HepG2 (cell line): ENCODE results near the gene KIF6. TPM values are rescaled to one million over a fixed set of nuclear protein-coding genes. Genes with fewer than 3 reads are reported as not detected.

Experiments used
- ATAC-seq: fragments of 200-7000 bp; cut with Tn5 transposase; 3 replicates; pipeline ENCODE4 v1.9.1; 2020; ENCODE audit warnings: mild to moderate bottlenecking, moderate library complexity
- BruUV-seq: library from RNA; stranded (reverse); fragments of 400-500 nt; replicated peaks from 2 replicates; lab custom pipeline; 2021; lab: Mats Ljungman, UMichigan
- CTCF ChIA-PET: fragments of 300-600 bp; formaldehyde crosslinking; extraction: SDS; loops from one replicate; lab custom pipeline; 2021; ENCODE audit warnings: low total read pairs, inconsistent platforms, low intra/inter-chr PET ratio; lab: Yijun Ruan, JAX
- POLR2A ChIA-PET: fragments of 350-600 bp; sonication (Branson Sonifier 250); formaldehyde crosslinking; loops from one replicate; lab custom pipeline; 2020; ENCODE audit warnings: antibody characterized with exemption, inconsistent platforms; lab: Yijun Ruan, JAX
- DNase-seq: peaks from one replicate; pipeline ENCODE4 v3.0.0-alpha.2; 2015; ENCODE audit warnings: low spot score
- FAIRE-seq: peaks from 3 replicates; lab custom pipeline; 2011; peaks lifted over from hg19 to GRCh38; lab: Jason Lieb, UNC
- H2AFZ ChIP-seq: one replicate; pipeline ENCODE4 v1.6.1; 2011; ENCODE audit warnings: low read length, inconsistent platforms
- H3K27ac ChIP-seq: fragments of 300-600 bp; 3 replicates; pipeline ENCODE4 v1.8.0; 2011; ENCODE audit warnings: mixed run types, mild to moderate bottlenecking, mixed read lengths, low read length, inconsistent platforms; ENCODE audit not compliant: insufficient read depth; ENCODE audit errors: extremely low read length
- H3K27me3 ChIP-seq, 2 experiments: fragments of 200-600 bp in 1 of 2; 2 replicates in 1 of 2; 3 replicates in 1 of 2; pipeline versions ENCODE4 v1.6.0 to v1.8.0; 2011; ENCODE audit warnings: low read length in 2 of 2, mild to moderate bottlenecking in 2 of 2, moderate library complexity in 2 of 2, inconsistent platforms in 1 of 2; ENCODE audit not compliant: insufficient read depth in 2 of 2, control insufficient read depth in 1 of 2
- H3K36me3 ChIP-seq, 2 experiments: fragments of 200-600 bp in 1 of 2; replicated peaks in 1 of 2; 2 replicates in 1 of 2; 3 replicates in 1 of 2; pipeline versions ENCODE4 v1.5.1 to v1.8.0; 2011; ENCODE audit warnings: low read length in 2 of 2, inconsistent platforms in 1 of 2; ENCODE audit not compliant: insufficient read depth in 2 of 2, control insufficient read depth in 1 of 2
- H3K4me1 ChIP-seq: 2 replicates; pipeline ENCODE4 v1.5.1; 2012; ENCODE audit warnings: low read length, inconsistent platforms; ENCODE audit not compliant: insufficient read depth
- H3K4me2 ChIP-seq: 2 replicates; pipeline ENCODE4 v1.6.0; 2011; ENCODE audit warnings: low read depth, low read length, inconsistent platforms
- H3K4me3 ChIP-seq, 3 experiments: fragments of 200-600 bp in 1 of 3; sonication (generic), shearing (Covaris generic) in 1 of 3; replicated peaks in 1 of 3; 2 replicates each; pipeline ENCODE4 v1.5.1; 2011 to 2016; ENCODE audit warnings: low read length in 3 of 3, inconsistent platforms in 2 of 3, low read depth in 2 of 3, mild to moderate bottlenecking in 2 of 3, control low read depth in 1 of 3, mixed read lengths in 1 of 3; ENCODE audit not compliant: insufficient read depth in 1 of 3
- H3K79me2 ChIP-seq: one replicate; pipeline ENCODE4 v1.6.1; 2011; ENCODE audit warnings: low read length, inconsistent platforms; ENCODE audit not compliant: insufficient read depth
- H3K9ac ChIP-seq: 2 replicates; pipeline ENCODE4 v1.6.0; 2011; ENCODE audit warnings: mild to moderate bottlenecking, low read depth, low read length, inconsistent platforms; ENCODE audit not compliant: insufficient read depth
- H3K9me3 ChIP-seq: 2 replicates; pipeline ENCODE4 v1.5.1; 2012; ENCODE audit warnings: mild to moderate bottlenecking, low read length
- H4K20me1 ChIP-seq: 2 replicates; pipeline ENCODE4 v1.6.0; 2011; ENCODE audit warnings: inconsistent platforms, mild to moderate bottlenecking, low read length, moderate library complexity; ENCODE audit not compliant: insufficient read depth
- HNRNPH1 ChIP-seq: fragments of 200-400 bp; formaldehyde crosslinking; optimal IDR thresholded peaks from 2 replicates; pipeline ENCODE3; 2017; ENCODE audit warnings: mild to moderate bottlenecking, low read depth, low read length
- LBX2 ChIP-seq: sonication (generic); formaldehyde crosslinking; IDR thresholded peaks from 2 replicates; pipeline ENCODE4 v1.5.0; 2020; ENCODE audit warnings: missing genetic modification reagents, mild to moderate bottlenecking, borderline replicate concordance
- MAFK ChIP-seq, 2 experiments: IDR thresholded peaks in 1 of 2; conservative IDR thresholded peaks in 1 of 2; 2 replicates each; pipeline ENCODE4 v1.6.1; 2011; ENCODE audit warnings: improper control_type of control experiment in 2 of 2, low read length in 2 of 2
- MNT ChIP-seq: fragments of 450-650 bp; IDR thresholded peaks from 2 replicates; pipeline ENCODE4 v1.6.1; 2016
- NRL ChIP-seq: sonication (generic); formaldehyde crosslinking; IDR thresholded peaks from 2 replicates; pipeline ENCODE4 v1.5.0; 2020; ENCODE audit warnings: missing genetic modification reagents, mild to moderate bottlenecking, moderate library complexity, borderline replicate concordance
- PHF21A ChIP-seq: sonication (generic); formaldehyde crosslinking; IDR thresholded peaks from 2 replicates; pipeline ENCODE4 v1.5.0; 2020; ENCODE audit warnings: mild to moderate bottlenecking, missing genetic modification reagents
- UBTF ChIP-seq: sonication (generic); formaldehyde crosslinking; IDR thresholded peaks from 2 replicates; pipeline ENCODE4 v1.4.0; 2020; ENCODE audit warnings: mild to moderate bottlenecking, missing genetic modification reagents
- YEATS4 ChIP-seq: sonication (generic); formaldehyde crosslinking; IDR thresholded peaks from 2 replicates; pipeline ENCODE4 v1.4.0; 2020; ENCODE audit warnings: missing genetic modification reagents, borderline replicate concordance
- ZNF644 ChIP-seq: IDR thresholded peaks from 2 replicates; pipeline ENCODE4 v1.6.1; 2016; ENCODE audit warnings: low read depth
- WGBS: methylation state at CpG from one replicate; pipeline ENCODE4 v1.1.6; 2017; ENCODE audit warnings: low lambda C conversion rate; 5-methylcytosine and 5-hydroxymethylcytosine counted together
- in situ Hi-C: cut with HindIII; loops from 2 replicates; pipeline ENCODE4 v1.10.0; 2017; ENCODE audit warnings: low pct_unique_long_range_greater_than_20kb; ENCODE audit not compliant: extremely low pct_ligation_motif_present
- intact Hi-C: fragments of 100-400 bp; cut with micrococcal nuclease; formaldehyde crosslinking; loops from one replicate; pipeline ENCODE4 v1.10.0; 2022; ENCODE audit not compliant: unreplicated experiment
- polyA plus RNA-seq, 8 experiments: library from polyadenylated mRNA; depleted of rRNA in 3 of 8; stranded (reverse) in 7 of 8; unstranded in 1 of 8; fragments of >200 nt; fragmentation: Illumina TruSeq in 4 of 8; extraction: Trizol in 4 of 8; gene quantifications; 2 replicates each; pipeline versions ENCODE4 v1.2.1 to v1.2.3, GENCODE V29; 2011 to 2016; ENCODE audit warnings: low read depth in 4 of 8, missing spikeins in 1 of 8, mixed read lengths in 1 of 8; ENCODE audit not compliant: insufficient read depth in 1 of 8
- total RNA-seq, 5 experiments: library from RNA; depleted of rRNA; stranded (reverse); fragments of >200 nt; fragmentation: Illumina TruSeq; extraction: Trizol; gene quantifications; 2 replicates each; pipeline ENCODE4 v1.2.3, GENCODE V29; 2016; ENCODE audit warnings: low read depth in 1 of 5
- TF ChIP-seq, protein P1 (sequence below): sonication (generic); formaldehyde crosslinking; IDR thresholded peaks from 2 replicates; pipeline ENCODE4 v1.4.0; 2020; ENCODE audit warnings: missing genetic modification reagents, borderline replicate concordance
- TF ChIP-seq, protein P2 (sequence below): sonication (generic); formaldehyde crosslinking; IDR thresholded peaks from 2 replicates; pipeline ENCODE4 v1.5.1; 2020; ENCODE audit warnings: mild to moderate bottlenecking, moderate library complexity, missing genetic modification reagents

The KIF6 gene
- total and polyA plus RNA-seq, 2 of the 13 experiments (the other 11 are each of a cell fraction or from before 2014, with no cell fraction given): 0.04 to 0.27 TPM

DNA sequence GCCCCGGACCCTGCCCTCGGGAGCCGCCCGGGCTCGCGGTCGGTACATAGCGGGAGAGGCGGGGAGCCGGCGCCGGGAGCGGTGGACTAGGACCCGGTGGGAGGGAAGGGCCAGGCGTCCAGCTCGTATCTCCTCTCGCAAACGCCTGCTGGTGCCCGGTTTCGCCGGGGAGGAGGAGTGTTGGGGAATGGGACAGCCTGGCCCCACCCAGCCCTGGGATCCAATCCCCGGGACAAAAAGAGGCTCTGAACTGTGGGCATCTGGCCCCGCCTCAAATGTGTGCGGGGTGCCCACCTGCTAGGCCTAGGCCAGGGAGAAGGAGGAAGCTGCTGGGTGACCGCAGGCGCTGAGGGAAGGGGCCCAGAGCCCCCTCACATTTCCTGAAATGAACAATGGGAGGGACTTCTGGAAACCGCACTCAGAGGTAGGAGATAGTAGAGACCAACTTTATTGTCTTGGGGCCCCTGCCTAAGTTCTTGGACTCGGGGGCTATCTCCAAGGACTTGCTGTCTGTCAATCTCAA lies 410.9 kb downstream of the KIF6 start, which contains the start of gene KCNK17:
TSS of gene KCNK17 (minus strand) at position 147 of the 523 bp plus-strand sequence. CDS start at position 48, 99 bp downstream.
- no peaks in the 10 kb centered on the region for H3K9me3 ChIP-seq
- POLR2A ChIA-PET: no interaction called here
- BruUV-seq: no TSS peak
- no peak within 1 kb of the TSS for H3K4me2 ChIP-seq
- H3K9ac ChIP-seq: no peak within 1 kb of the TSS
- intact Hi-C loops: no loop called here
- H2AFZ ChIP-seq: no peak within 1 kb of the TSS
- H4K20me1 ChIP-seq: peaks cover 5% of the 10 kb centered on the region; the same call in 1 of the 2 replicates
- ATAC-seq: no peak
- no peaks in the 10 kb centered on the region for H3K36me3 ChIP-seq
- no peak within 1 kb of the TSS for H3K4me3 ChIP-seq
- H3K27me3 ChIP-seq: peaks cover 7 to 42% of the 10 kb centered on the region in 2 experiments; a peak in 4 of 5 replicates
- CTCF ChIA-PET: no interaction called here
- DNase-seq: no peak
- no peaks in the 10 kb centered on the region for H3K4me1 ChIP-seq
- no peak for FAIRE-seq
- H3K79me2 ChIP-seq: no peaks in the 10 kb centered on the region
- WGBS: 31% methylated on average over 5 of the region's 28 CpGs
- in situ Hi-C loops: loop anchor here (5.0 kb wide), 1 partner anchor 442 kb away; no protein-coding TSS in a partner anchor
- no peak within 1 kb of the TSS for H3K27ac ChIP-seq
- TF ChIP-seq MAFK (conservative IDR thresholded peaks at IDR 0.05 in 1 of 2, IDR thresholded peaks at IDR 0.05 in 1 of 2; ENCODE audit: low read length in 2 of 2): no peak
- no peak for TF ChIP-seq ZNF644 (CRISPR knock-in tag)
- TF ChIP-seq, protein P1, sequence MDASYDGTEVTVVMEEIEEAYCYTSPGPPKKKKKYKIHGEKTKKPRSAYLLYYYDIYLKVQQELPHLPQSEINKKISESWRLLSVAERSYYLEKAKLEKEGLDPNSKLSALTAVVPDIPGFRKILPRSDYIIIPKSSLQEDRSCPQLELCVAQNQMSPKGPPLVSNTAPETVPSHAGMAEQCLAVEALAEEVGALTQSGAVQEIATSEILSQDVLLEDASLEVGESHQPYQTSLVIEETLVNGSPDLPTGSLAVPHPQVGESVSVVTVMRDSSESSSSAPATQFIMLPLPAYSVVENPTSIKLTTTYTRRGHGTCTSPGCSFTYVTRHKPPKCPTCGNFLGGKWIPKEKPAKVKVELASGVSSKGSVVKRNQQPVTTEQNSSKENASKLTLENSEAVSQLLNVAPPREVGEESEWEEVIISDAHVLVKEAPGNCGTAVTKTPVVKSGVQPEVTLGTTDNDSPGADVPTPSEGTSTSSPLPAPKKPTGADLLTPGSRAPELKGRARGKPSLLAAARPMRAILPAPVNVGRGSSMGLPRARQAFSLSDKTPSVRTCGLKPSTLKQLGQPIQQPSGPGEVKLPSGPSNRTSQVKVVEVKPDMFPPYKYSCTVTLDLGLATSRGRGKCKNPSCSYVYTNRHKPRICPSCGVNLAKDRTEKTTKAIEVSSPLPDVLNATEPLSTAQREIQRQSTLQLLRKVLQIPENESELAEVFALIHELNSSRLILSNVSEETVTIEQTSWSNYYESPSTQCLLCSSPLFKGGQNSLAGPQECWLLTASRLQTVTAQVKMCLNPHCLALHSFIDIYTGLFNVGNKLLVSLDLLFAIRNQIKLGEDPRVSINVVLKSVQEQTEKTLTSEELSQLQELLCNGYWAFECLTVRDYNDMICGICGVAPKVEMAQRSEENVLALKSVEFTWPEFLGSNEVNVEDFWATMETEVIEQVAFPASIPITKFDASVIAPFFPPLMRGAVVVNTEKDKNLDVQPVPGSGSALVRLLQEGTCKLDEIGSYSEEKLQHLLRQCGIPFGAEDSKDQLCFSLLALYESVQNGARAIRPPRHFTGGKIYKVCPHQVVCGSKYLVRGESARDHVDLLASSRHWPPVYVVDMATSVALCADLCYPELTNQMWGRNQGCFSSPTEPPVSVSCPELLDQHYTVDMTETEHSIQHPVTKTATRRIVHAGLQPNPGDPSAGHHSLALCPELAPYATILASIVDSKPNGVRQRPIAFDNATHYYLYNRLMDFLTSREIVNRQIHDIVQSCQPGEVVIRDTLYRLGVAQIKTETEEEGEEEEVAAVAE (CRISPR knock-in tag): no peak
- no peak for TF ChIP-seq UBTF
- TF ChIP-seq, protein P2, sequence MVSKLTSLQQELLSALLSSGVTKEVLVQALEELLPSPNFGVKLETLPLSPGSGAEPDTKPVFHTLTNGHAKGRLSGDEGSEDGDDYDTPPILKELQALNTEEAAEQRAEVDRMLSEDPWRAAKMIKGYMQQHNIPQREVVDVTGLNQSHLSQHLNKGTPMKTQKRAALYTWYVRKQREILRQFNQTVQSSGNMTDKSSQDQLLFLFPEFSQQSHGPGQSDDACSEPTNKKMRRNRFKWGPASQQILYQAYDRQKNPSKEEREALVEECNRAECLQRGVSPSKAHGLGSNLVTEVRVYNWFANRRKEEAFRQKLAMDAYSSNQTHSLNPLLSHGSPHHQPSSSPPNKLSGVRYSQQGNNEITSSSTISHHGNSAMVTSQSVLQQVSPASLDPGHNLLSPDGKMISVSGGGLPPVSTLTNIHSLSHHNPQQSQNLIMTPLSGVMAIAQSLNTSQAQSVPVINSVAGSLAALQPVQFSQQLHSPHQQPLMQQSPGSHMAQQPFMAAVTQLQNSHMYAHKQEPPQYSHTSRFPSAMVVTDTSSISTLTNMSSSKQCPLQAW (CRISPR knock-in tag): no peak
- no peak for TF ChIP-seq HNRNPH1
- TF ChIP-seq YEATS4 (CRISPR knock-in tag): no peak
- no peak for TF ChIP-seq PHF21A (CRISPR knock-in tag)
- no peak for TF ChIP-seq LBX2 (CRISPR knock-in tag)
- no peak for TF ChIP-seq MNT
- no peak for TF ChIP-seq NRL (CRISPR knock-in tag)
